C4-2B (cell line): ENCODE results near the gene FAM168A.

Experiments
- ZFX ChIP-seq: fragments of 450-650 bp; IDR thresholded peaks from 2 replicates; pipeline ENCODE4 v1.6.1; 2017
- TF ChIP-seq, protein P1 (sequence below): fragments of 450-650 bp; conservative IDR thresholded peaks from 2 replicates; pipeline ENCODE4 v1.5.1; 2017; ENCODE audit warnings: mild to moderate bottlenecking

DNA sequence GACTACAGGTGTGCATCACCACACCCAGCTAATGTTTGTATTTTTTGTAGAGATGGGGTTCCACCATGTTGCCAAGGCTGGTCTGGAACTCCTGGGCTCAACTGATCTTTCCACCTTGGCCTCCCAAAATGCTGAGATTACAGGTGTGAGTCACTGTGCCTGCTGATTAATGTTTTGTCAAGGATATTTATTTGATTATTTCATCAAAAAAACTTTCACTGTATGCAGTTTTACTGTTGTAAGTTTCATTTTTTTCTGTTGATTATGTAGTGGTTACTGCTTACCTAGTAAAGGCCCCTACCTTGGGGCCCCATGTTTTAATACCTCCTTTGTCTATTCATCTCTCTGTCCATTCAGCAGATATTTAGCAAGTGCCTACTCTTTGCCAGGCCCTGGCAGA lies 16.7 kb upstream of the FAM168A start:
- TF ChIP-seq, protein P1, sequence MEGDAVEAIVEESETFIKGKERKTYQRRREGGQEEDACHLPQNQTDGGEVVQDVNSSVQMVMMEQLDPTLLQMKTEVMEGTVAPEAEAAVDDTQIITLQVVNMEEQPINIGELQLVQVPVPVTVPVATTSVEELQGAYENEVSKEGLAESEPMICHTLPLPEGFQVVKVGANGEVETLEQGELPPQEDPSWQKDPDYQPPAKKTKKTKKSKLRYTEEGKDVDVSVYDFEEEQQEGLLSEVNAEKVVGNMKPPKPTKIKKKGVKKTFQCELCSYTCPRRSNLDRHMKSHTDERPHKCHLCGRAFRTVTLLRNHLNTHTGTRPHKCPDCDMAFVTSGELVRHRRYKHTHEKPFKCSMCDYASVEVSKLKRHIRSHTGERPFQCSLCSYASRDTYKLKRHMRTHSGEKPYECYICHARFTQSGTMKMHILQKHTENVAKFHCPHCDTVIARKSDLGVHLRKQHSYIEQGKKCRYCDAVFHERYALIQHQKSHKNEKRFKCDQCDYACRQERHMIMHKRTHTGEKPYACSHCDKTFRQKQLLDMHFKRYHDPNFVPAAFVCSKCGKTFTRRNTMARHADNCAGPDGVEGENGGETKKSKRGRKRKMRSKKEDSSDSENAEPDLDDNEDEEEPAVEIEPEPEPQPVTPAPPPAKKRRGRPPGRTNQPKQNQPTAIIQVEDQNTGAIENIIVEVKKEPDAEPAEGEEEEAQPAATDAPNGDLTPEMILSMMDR, result no peak
- no peak for TF ChIP-seq ZFX
